ENCODE results near the gene FARP1.

DNA sequence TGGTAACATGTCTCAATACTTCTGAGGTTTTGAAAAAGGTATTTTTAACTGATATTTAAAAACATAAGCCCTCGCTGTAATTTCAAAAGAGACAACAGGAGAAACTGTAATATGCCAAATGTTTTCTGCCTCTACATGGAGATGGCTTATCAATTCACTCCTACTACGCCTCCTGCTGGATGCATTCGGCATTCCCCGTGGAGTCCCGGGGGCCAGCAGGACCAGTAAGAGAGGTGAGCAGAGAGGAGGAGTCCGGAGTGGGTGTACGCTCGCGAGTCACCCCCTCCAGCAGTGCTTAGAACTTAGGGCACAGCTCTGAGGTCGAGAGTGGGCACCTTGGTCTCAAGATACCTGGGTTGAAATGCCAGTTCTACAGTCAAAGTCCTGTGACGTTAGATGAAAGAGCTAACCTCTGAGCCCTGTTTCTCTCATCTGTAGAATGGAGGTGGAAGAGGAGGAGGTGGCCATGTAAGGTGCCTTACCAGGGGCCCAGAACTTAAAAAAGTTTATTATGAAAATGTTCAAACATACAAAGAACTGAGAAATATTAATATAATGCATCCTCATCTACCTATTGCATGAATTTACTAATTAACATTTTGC is 323.8 kb downstream of the FARP1 start:
- no peak for TF ChIP-seq POLR2A (IDR thresholded peaks at IDR 0.05; ENCODE audit: low read depth)
- TF ChIP-seq POLR2AphosphoS5 (IDR thresholded peaks at IDR 0.05) = no peak

Data from esophagus muscularis mucosa (tissue), 2 donors.